CD4-positive, alpha-beta T cell treated with Interleukin-4 for 1 hour (primary cell): ENCODE measurements around the gene NPAS4.
"Not testable (repeated sequence)": the region's sequence is repeated elsewhere in the genome, so short reads cannot be mapped to it uniquely, and the experiment has no call there.

Source experiments
- DNase-seq, 2 donors: peaks; one replicate each; pipeline ENCODE4 v3.0.0-alpha.2; 2020 to 2022

Gene NPAS4

DNA sequence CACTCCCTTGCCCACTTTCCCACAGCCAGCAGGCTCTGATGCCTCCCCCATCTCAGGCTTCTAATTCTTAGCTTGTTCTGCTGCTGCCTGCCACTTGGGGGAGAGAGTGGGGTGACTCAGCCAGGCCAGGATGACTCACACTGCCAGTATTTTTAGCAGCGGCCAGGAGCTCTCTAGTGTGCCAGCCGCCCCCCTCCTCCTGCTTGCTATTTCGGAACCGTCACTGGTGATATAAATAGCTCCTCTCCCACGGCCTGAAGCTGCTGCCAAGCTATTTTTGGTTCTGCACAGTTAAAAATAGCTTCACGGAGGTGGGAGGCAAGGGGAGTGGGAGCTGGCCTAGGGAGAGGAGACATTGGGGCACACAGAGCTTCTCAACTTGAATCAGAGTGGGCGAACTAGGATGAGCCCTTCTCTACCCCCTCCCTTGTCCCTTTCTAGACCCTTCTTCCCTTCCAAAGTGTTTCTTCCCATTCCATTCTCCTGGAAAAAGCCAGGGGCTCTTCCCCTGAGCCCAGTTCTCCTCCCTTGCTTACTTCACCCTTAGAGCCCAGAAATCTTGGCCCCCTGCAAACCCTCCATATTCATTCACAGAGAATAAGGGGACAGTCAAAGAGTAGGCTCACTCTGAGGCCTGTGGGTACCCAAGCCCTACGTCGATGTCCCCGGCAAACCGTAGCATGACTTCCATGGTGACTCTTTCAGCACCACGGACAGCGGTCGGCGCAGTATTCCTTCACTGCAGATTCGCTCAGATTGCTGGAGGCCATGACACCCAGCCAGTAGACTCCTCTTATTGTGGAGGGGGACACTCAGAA lies 2.5 kb upstream of the NPAS4 start:
- DNase-seq, result peak; percentile 39 to 44

DNA sequence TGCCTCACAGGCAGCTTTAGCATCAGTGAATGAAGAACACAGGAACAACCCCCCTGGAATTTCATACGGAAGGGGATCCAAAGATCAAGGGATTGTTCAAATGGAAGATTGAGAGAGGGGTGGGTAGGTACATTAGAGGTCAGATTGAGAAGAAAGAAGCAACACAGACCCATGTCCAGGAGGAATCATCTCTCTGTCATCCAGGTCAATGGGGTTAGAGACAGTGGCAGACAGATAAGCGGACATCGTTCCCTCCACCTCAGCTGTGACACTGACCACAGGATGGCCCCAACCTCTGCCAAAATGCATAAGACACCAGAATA lies 1.9 kb upstream of the NPAS4 start:
- no peak for DNase-seq

GRCh38 chr11:66419825-66420224 lies 1.0 kb upstream of the NPAS4 start:
- DNase-seq, result no peak

DNA sequence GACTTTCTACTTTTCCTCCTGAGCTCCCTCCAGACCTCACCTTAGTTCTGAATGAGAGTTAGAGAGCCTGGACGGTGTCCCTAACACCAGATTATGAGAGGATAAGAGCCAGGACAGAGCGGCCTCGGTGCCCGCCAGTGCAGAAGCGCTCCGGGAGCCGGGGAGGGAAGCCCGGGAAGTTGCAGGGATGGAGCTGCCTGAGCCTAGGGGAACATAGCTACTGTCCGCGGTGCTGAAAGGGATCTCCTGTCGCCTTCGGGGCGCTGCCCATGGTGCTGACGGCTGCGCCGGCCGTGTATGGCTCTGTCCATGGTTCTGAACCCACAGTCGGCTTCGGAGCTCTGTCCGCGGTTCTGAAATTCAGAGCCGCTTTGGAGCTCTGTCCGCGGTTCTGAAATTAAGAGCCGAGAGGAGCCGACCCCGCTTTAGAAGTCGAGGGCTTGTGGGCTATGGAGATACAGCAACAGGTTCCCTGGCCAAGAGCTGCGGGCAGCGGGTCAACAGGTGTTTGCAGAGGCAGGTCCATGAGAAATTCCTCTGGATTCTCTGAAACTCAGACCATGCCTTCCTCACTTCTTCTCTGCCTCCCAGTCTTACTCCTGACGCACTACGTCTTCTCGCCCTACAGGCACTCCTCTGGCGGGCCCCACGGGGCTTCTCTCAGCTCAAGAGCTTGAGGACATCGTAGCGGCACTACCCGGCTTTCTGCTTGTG lies 814 bp downstream of the NPAS4 start:
- DNase-seq, result peak; percentile 83 to 89

GRCh38 chr11:66426314-66426713 lies 5.5 kb downstream of the NPAS4 start:
- no peak for DNase-seq

DNA sequence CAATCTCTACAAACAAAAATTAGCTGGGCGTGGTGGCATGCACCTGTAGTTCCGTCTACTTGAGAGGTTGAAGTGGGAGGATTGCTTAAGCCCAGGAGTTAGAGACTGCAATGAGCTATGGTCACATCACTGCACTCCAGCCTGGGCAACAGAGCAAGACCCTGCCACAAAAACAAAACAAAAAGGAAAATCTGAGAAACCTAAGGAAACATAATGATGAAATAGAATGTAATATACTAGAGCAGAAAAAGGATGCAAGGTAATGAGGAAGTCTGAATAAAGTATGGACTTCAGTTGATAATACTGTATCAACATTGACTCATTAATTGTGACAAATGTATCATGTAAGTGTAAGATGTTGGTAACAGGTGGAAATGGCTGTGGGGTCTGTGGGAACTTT lies 8.1 kb downstream of the NPAS4 start:
- DNase-seq, result no peak

- peak; percentile 66 to 71 for DNase-seq
Observed at GRCh38 chr11:66429983-66430602, 9.3 kb downstream of the NPAS4 start.

DNA sequence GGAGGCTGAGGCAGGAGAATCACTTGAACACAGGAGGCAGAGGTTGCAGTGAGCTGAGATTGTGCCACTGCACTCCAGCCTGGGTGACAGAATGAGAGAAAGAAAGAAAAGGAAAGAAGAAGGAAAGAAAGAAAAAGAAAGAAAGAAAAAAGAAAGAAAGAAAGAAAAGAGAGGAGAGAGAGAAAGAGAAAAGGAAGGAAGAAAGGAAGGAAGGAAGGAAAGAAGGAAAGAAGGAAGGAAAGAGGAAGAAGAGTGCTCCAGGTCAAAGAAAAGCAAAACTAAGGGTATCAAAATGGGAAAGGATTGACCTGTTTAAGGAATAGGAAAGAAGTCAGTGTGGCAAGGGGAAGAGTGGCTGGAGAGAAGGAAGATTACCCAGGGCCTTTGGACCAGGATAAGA lies 10.5 kb downstream of the NPAS4 start:
- DNase-seq, result not testable (repeated sequence)

DNA sequence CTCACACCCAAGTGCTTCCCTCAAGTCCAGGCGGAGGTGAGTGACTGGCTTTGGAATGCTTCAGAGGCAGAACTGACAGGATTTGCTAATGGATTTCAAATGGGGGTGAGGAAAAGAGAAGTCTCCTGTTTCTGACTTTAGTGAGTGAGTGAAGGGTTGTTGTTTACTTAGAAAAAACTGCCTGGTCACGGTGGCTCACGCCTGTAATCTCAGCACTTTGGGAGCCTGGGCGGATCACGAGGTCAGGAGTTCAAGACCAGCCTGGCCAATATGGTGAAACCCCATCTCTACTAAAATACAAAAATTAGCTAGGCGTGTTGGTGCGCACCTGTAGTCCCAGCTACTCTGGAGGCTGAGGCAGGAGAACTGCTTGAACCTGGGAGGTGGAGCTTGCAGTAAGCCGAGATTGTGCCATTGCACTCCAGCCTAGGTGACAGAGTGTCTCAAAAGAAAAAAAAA lies 11.1 kb downstream of the NPAS4 start:
- DNase-seq, result not testable (repeated sequence)

- no peak for DNase-seq
Observed at GRCh38 chr11:66432597-66432996, 11.8 kb downstream of the NPAS4 start.

DNA sequence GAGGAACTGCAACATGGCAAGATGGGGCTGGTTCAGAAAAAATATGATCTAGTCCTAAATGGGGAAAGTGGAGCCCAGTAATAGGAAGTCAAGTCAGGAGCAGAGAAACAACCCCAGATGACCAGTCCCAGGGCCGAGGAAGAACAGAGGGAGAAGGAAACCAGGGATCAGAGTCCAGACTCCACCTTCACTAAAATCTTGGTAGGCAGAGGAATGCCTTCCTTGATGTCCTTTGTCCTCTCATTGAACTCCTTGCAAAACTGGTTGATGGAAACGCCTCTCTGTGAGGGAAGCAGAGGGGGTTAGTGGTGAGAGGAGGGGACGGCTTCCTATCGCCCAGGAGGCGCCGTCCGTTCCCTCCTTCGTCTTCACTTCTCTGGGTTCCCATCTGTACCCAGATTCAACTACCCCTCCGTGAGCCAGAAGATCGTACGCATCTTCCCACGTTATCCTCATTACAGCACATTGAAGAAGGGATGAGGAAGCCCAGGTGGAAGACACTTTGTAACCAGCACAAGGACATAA lies 17.2 kb downstream of the NPAS4 start:
- DNase-seq, result no peak

- peak; percentile 90 to 94 for DNase-seq
Observed at GRCh38 chr11:66438504-66439466, 17.9 kb downstream of the NPAS4 start, which contains the start of gene MRPL11. MRPL11 (minus strand) TSS chr11:66438848; CDS start chr11:66438754, 94 bp downstream.

- DNase-seq, result not testable (repeated sequence)
Observed at GRCh38 chr11:66440101-66440939, 19.5 kb downstream of the NPAS4 start.

DNA sequence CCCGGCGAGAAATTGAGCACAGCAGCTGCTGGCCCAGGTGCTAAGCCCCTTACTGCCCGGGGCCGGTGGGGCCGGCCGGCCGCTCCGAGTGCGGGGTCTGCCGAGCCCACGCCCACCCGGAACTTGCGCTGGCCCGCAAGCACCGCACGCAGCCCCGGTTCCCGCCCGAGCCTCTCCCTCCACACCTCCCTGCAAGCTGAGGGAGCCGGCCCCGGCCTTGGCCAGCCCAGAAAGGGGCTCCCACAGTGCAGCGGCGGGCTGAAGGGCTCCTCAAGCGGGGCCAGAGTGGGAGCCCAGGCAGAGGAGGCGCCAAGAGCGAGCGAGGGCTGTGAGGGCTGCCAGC lies 20.1 kb downstream of the NPAS4 start:
- DNase-seq, result not testable (repeated sequence)

- peak in 1 of 2 donors; percentile 26 for DNase-seq
Observed at GRCh38 chr11:66443602-66444001, 22.8 kb downstream of the NPAS4 start.

GRCh38 chr11:66447012-66447411 lies 26.2 kb downstream of the NPAS4 start:
- DNase-seq, result no peak

DNA sequence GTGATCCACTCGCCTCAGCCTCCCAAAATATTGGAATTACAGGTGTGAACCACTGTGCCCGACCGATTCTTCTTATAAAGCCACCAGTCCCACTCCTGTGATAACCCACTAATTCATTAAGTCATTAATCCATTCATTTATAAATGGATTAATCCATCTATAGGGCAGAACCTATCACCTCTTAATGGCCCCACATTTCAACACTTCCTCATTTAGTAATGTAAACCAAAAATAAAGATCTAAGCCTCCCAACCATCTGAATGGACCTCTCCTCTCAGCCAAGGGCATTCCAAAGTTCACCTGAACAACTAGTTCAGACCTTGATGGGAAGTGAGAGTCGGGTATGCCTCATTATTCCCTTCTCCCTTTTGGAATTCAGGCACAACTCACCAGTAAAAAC lies 27.7 kb downstream of the NPAS4 start:
- no peak for DNase-seq

DNA sequence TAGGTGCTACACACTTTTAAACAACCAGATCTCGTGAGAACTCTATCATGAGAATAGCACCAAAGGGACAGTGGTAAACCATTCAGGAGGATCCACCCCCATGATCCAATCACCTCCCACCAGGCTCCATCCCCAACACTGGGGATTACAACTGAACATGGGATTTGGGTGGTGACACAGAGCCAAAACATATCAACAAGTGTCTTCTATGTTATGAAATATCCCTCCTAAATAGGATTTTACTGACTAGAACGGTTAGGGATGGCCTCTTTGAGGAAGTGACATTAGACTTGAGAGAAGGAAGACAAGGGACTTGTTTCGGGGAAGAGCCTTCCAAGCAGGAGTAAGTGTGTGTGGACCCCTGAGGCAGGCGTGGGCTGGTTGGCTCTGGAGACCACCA lies 29.7 kb downstream of the NPAS4 start:
- DNase-seq, result no peak

GRCh38 chr11:66451663-66452062 lies 30.8 kb downstream of the NPAS4 start:
- no peak for DNase-seq

DNA sequence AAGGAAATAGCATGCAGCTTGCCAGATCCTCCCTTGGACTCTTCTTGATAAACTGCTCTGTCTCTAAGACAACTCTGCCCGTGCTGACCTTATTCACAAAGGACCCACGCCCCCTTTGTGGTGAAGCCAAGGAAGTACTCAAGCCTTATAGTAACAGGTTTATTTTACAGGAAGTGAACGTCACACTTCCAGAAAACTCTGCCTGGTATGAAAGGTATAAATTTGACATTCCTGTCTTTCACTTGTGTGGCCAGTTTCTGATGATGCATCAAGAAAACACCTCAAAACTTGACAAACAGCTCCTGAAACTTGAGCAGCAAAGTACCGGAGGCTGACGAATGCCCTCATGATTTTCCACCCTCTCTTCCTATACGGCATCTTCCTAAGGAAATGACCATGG lies 33.4 kb downstream of the NPAS4 start:
- peak in 1 of 2 donors; percentile 14 for DNase-seq

- no peak for DNase-seq
Observed at GRCh38 chr11:66454828-66455227, 34.0 kb downstream of the NPAS4 start.
